Fibroblast of mammary gland (primary cell): ENCODE data around the gene GHRL.

Experiments
- DNase-seq: peaks from one replicate; pipeline ENCODE4 v3.0.0-alpha.2; 2010; ENCODE audit warnings: low read depth
- H3K4me3 ChIP-seq: 2 replicates; pipeline ENCODE4 v1.5.1; 2011; ENCODE audit warnings: low read depth, mild to moderate bottlenecking, low read length, moderate library complexity; ENCODE audit not compliant: control insufficient read depth
- TF ChIP-seq, protein P1 (sequence below): conservative IDR thresholded peaks from 2 replicates; pipeline ENCODE4 v1.5.1; 2011; ENCODE audit warnings: low read depth, low read length, inconsistent platforms; ENCODE audit not compliant: control insufficient read depth, insufficient read depth

Gene GHRL

DNA sequence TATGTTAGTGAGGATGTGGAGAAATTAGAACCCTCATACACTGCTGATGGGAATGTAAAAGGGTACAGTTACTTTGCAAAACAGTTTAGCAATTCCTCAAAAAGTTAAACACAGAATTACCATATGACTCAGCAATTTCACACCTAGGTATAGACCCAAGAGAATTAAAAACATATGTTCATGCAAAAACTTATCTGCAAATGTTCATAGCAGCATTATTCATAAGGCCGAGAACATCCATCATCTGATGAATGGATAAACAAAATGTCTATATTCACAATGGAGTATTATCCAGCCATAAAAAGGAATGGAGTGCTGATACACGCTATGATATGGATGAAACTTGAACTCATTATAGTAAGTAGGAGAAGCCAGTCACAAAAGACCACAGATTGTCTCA is 17.8 kb upstream of the GHRL start:
- TF ChIP-seq, protein P1, sequence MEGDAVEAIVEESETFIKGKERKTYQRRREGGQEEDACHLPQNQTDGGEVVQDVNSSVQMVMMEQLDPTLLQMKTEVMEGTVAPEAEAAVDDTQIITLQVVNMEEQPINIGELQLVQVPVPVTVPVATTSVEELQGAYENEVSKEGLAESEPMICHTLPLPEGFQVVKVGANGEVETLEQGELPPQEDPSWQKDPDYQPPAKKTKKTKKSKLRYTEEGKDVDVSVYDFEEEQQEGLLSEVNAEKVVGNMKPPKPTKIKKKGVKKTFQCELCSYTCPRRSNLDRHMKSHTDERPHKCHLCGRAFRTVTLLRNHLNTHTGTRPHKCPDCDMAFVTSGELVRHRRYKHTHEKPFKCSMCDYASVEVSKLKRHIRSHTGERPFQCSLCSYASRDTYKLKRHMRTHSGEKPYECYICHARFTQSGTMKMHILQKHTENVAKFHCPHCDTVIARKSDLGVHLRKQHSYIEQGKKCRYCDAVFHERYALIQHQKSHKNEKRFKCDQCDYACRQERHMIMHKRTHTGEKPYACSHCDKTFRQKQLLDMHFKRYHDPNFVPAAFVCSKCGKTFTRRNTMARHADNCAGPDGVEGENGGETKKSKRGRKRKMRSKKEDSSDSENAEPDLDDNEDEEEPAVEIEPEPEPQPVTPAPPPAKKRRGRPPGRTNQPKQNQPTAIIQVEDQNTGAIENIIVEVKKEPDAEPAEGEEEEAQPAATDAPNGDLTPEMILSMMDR: no peak
- no peak overlapping the region for H3K4me3 ChIP-seq
- peak; percentile 85 for DNase-seq

DNA sequence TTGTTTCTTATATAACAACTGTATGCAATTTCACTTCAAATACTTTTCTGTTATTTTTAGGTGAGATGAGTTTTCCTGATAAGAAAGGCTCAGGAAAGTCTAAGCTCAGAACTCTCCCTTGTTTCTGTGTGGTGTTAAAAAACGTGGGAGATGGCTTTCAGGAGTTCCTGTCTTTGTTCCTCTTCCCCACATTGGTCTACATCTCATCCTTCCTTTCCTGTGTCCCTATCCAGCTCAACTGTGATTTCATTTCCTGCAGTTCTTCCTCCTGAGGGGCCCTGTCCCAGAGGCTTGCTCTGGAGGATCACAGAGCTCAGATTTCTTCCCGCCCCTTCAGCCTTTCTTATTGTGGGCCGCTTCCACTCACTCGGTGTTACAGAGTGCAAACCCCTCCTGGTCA is 17.0 kb upstream of the GHRL start:
- TF ChIP-seq, protein P1: no peak
- H3K4me3 ChIP-seq: no peak overlapping the region
- DNase-seq: no peak

DNA sequence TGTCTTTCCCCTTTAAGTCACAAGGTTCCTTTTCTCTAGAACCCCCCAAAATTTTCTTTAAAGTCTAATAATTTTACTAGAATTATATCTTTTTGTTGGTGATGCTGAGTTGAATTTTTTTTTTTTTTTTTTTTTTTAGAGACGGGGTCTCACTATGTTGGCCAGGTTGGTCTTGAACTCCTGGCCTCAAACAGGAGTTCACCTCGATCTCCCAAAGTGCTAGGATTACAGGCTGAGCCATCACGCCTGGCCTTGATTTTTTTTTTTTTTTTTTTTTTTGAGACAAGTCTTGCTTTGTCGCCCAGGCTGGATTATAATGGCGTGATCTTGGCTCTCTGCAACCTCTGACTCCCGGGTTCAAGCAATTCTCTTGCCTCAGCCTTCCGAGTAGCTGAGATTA is 15.9 kb upstream of the GHRL start:
- no peak for DNase-seq
- TF ChIP-seq, protein P1: no peak
- H3K4me3 ChIP-seq: no peak overlapping the region

DNA sequence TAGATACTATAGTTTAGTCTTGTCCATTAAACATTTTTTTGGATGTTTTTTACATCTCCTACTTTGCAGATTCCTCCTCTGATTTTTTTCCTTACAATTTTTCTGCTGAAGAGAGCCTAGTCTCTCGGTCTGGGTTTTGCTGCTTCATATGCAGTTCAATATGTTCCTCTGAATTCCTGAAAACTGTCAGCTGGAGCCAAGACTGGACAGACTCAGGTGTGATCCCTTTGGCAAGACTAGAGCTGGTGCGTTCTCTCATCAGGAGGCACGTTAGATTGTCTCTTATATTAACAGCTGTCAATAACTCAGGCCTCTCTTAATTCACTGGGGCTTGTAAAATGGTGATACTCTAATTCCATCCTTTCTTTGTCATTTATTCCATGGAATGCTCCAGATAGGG is 13.4 kb upstream of the GHRL start:
- DNase-seq: no peak
- H3K4me3 ChIP-seq: no peak overlapping the region
- TF ChIP-seq, protein P1: no peak

DNA sequence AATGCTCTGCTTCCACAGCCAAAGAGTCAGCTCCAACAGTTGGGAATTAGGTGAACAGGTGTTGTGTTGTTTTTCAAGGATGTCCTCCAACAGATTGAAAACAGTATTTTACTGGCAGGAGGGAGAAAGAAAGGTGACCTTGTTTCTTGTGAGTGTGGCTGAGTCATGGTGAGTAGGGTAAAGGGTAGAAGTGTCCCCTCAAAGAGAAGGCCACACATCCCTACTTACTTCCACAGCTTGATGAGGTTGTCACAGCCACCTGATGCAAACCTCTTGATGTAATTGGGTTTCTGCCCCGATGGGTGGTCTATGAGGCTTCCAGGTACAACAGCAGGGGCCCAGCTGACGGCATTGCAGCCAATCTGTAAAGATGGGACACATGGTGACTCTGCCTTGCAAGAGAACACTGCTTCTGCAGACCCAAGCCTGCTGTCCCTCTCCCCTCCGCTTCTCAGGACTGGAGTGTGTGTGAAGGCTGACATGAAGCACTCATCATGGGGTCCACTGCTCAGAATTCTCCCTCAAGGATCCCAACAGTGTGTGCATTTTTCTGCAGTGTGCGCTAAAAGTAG is 12.7 kb upstream of the GHRL start:
- TF ChIP-seq, protein P1: no peak
- no peak for DNase-seq
- H3K4me3 ChIP-seq: no peak overlapping the region

DNA sequence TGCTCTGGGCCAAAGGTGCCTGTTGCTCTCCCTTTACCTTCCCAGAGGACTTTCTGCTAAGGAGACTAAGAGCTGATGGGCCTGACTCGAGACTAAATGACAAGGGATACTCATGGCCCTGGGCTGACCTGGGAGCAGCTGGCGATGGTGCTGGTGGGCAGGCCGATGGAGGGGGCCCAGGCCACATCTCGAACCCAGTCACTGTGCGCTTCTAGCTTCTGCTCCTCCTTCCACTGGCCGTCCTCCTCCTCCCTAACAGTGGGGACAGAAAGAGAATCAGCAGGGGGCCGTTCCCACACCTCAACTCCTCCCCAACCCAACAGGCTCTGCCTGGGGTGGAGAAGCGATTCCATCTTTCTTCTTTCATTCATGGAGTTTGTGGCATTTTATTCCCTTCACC is 12.2 kb upstream of the GHRL start:
- TF ChIP-seq, protein P1: no peak
- DNase-seq: no peak

DNA sequence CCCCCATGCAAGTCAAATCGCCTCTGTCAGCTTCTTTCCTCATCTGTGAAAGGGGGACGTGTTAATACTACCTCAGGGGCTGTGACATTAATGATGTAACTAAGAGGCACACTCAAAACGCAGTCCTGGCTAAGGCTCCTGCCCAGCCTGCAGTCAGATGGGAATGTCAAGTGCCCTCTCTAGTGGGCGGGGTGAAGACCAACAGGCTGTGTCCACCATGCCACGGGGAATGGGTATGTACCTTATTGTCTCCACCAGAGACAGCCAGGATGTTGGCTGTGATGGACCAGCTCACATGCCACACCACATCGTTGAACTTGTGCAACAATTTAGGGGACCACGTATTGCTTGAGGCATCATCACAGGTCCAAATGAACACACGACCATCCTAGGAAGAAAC is 11.0 kb upstream of the GHRL start:
- TF ChIP-seq, protein P1: no peak
- no peak for DNase-seq
- no peak overlapping the region for H3K4me3 ChIP-seq

More for the DNA sequence above, 12.2 kb upstream of the GHRL start:
- no peak overlapping the region for H3K4me3 ChIP-seq
